SK-N-SH treated with all-trans-retinoic acid at 6 μM for 48 hours (cell line): ENCODE data around the gene SHC3.

Experiments
- ATAC-seq: fragments of 200-7000 bp; cut with Tn5 transposase; 3 replicates; pipeline ENCODE4 v1.9.1; 2020; ENCODE audit warnings: mild to moderate bottlenecking, moderate library complexity
- ARNTL ChIP-seq: fragments of 450-650 bp; formaldehyde crosslinking; IDR thresholded peaks from 2 replicates; pipeline ENCODE4 v1.5.0; 2020; ENCODE audit warnings: low read depth, mild to moderate bottlenecking, moderate library complexity, borderline replicate concordance
- BACH2 ChIP-seq: fragments of 250-450 bp; sonication (Bioruptor Pico); IDR thresholded peaks from 2 replicates; pipeline ENCODE4 v1.9.0; 2021; ENCODE audit warnings: mild to moderate bottlenecking, borderline replicate concordance
- CREB5 ChIP-seq: fragments of 250-450 bp; sonication (Bioruptor Pico); IDR thresholded peaks from 2 replicates; pipeline ENCODE4 v1.5.1; 2020; ENCODE audit warnings: low read depth, mild to moderate bottlenecking, moderate library complexity
- CSDC2 ChIP-seq: fragments of 250-450 bp; sonication (Bioruptor Pico); IDR thresholded peaks from 2 replicates; pipeline ENCODE4 v1.5.0; 2020; ENCODE audit warnings: mild to moderate bottlenecking, moderate library complexity
- CSRNP3 ChIP-seq: fragments of 250-450 bp; sonication (Bioruptor Pico); IDR thresholded peaks from 2 replicates; pipeline ENCODE4 v1.5.1; 2021; ENCODE audit warnings: mild to moderate bottlenecking, moderate library complexity
- ESRRG ChIP-seq: fragments of 250-450 bp; sonication (Bioruptor Pico); IDR thresholded peaks from 2 replicates; pipeline ENCODE4 v1.6.1; 2021; ENCODE audit warnings: mild to moderate bottlenecking
- GLIS3 ChIP-seq: fragments of 250-450 bp; sonication (Bioruptor Pico); IDR thresholded peaks from 2 replicates; pipeline ENCODE4 v1.5.0; 2020; ENCODE audit warnings: mild to moderate bottlenecking, moderate library complexity
- ISL1 ChIP-seq: fragments of 250-450 bp; sonication (Bioruptor Pico); IDR thresholded peaks from 2 replicates; pipeline ENCODE4 v2.1.2; 2022; ENCODE audit warnings: mild to moderate bottlenecking, moderate library complexity
- OSR1 ChIP-seq: fragments of 250-450 bp; sonication (Bioruptor Pico); IDR thresholded peaks from 2 replicates; pipeline ENCODE4 v1.8.0; 2022; ENCODE audit warnings: moderate library complexity, mild to moderate bottlenecking, inconsistent platforms
- POU6F1 ChIP-seq: fragments of 250-450 bp; sonication (Bioruptor Pico); IDR thresholded peaks from 2 replicates; pipeline ENCODE4 v1.8.0; 2021; ENCODE audit warnings: low read depth, mild to moderate bottlenecking, moderate library complexity, borderline replicate concordance
- PPARA ChIP-seq: fragments of 250-450 bp; sonication (Bioruptor Pico); IDR thresholded peaks from 2 replicates; pipeline ENCODE4 v1.5.0; 2020; ENCODE audit warnings: mild to moderate bottlenecking, borderline replicate concordance
- RARB ChIP-seq: fragments of 250-450 bp; sonication (Bioruptor Pico); IDR thresholded peaks from 2 replicates; pipeline ENCODE4 v1.8.0; 2021; ENCODE audit warnings: mild to moderate bottlenecking, moderate library complexity
- SNAI2 ChIP-seq: fragments of 250-450 bp; sonication (Bioruptor Pico); IDR thresholded peaks from 2 replicates; pipeline ENCODE4 v1.5.0; 2020; ENCODE audit warnings: mild to moderate bottlenecking, moderate library complexity
- TOX ChIP-seq: fragments of 250-450 bp; sonication (Bioruptor Pico); IDR thresholded peaks from 2 replicates; pipeline ENCODE4 v1.8.0; 2021; ENCODE audit warnings: mild to moderate bottlenecking, moderate library complexity, borderline replicate concordance
- ZC3H10 ChIP-seq: fragments of 250-450 bp; sonication (Bioruptor Pico); IDR thresholded peaks from 2 replicates; pipeline ENCODE4 v1.5.1; 2021; ENCODE audit warnings: mild to moderate bottlenecking, moderate library complexity
- ZFP3 ChIP-seq: fragments of 250-450 bp; sonication (Bioruptor Pico); IDR thresholded peaks from 2 replicates; pipeline ENCODE4 v1.5.0; 2020; ENCODE audit warnings: mild to moderate bottlenecking, moderate library complexity
- ZFP30 ChIP-seq: fragments of 450-650 bp; formaldehyde crosslinking; IDR thresholded peaks from 2 replicates; pipeline ENCODE4 v1.5.0; 2022; ENCODE audit warnings: mild to moderate bottlenecking, moderate library complexity
- ZNF565 ChIP-seq: fragments of 450-650 bp; formaldehyde crosslinking; conservative IDR thresholded peaks from 2 replicates; pipeline ENCODE4 v1.5.0; 2020; ENCODE audit warnings: low read depth, mild to moderate bottlenecking, moderate library complexity
- ZNF70 ChIP-seq: fragments of 450-650 bp; formaldehyde crosslinking; IDR thresholded peaks from 2 replicates; pipeline ENCODE4 v1.5.0; 2020; ENCODE audit warnings: mild to moderate bottlenecking, moderate library complexity
- ZNF8 ChIP-seq: fragments of 450-650 bp; formaldehyde crosslinking; IDR thresholded peaks from 2 replicates; pipeline ENCODE4 v1.5.0; 2020; ENCODE audit warnings: mild to moderate bottlenecking, moderate library complexity

Gene SHC3

GRCh38 chr9:89145097-89145496, 33.5 kb downstream of the SHC3 start:
- ATAC-seq = no peak
- TF ChIP-seq OSR1 (CRISPR knock-in tag) = no peak
- no peak for TF ChIP-seq ZNF8 (CRISPR knock-in tag)
- TF ChIP-seq SNAI2 (CRISPR knock-in tag) = no peak
- no peak for TF ChIP-seq CSDC2 (CRISPR knock-in tag)
- TF ChIP-seq ARNTL (CRISPR knock-in tag) = no peak
- no peak for TF ChIP-seq ZNF70 (CRISPR knock-in tag)
- TF ChIP-seq CREB5 (CRISPR knock-in tag) = no peak
- TF ChIP-seq BACH2 (CRISPR knock-in tag) = no peak

GRCh38 chr9:89144238-89144637, 34.4 kb downstream of the SHC3 start:
- ATAC-seq = no peak
- TF ChIP-seq TOX (CRISPR knock-in tag) (no peak), CSRNP3 (no peak), CREB5 (CRISPR knock-in tag) (no peak), PPARA (CRISPR knock-in tag) (no peak), ARNTL (CRISPR knock-in tag) (no peak), ZFP30 (CRISPR knock-in tag) (no peak), ISL1 (CRISPR knock-in tag) (no peak), ZNF565 (CRISPR knock-in tag) (no peak), RARB (CRISPR knock-in tag) (no peak), GLIS3 (CRISPR knock-in tag) (no peak), ZFP3 (CRISPR knock-in tag) (no peak)

GRCh38 chr9:89143266-89143665, 35.4 kb downstream of the SHC3 start:
- no peak for ATAC-seq

GRCh38 chr9:89139455-89139854, 39.2 kb downstream of the SHC3 start:
- ATAC-seq = peak; percentile 26
- TF ChIP-seq RARB (CRISPR knock-in tag) (no peak), ZFP3 (CRISPR knock-in tag) (no peak), ISL1 (CRISPR knock-in tag) (peak; percentile 53)
- TF ChIP-seq, all 23 proteins: peak for 1

More at GRCh38 chr9:89143266-89143665, 35.4 kb downstream of the SHC3 start:
- no peak for TF ChIP-seq ZNF70 (CRISPR knock-in tag)
- TF ChIP-seq SNAI2 (CRISPR knock-in tag) = no peak
- TF ChIP-seq BACH2 (CRISPR knock-in tag) = no peak
- TF ChIP-seq ARNTL (CRISPR knock-in tag) = no peak
- TF ChIP-seq CREB5 (CRISPR knock-in tag) = no peak
- TF ChIP-seq ESRRG (CRISPR knock-in tag) = no peak
- TF ChIP-seq CSDC2 (CRISPR knock-in tag) = no peak
- TF ChIP-seq RARB (CRISPR knock-in tag) = no peak
- TF ChIP-seq ZC3H10 = no peak
- no peak for TF ChIP-seq ZFP3 (CRISPR knock-in tag)
- TF ChIP-seq OSR1 (CRISPR knock-in tag) = no peak
- no peak for TF ChIP-seq TOX (CRISPR knock-in tag)

GRCh38 chr9:89138463-89139390, 39.9 kb downstream of the SHC3 start:
- peak; percentile 60 for ATAC-seq
- TF ChIP-seq TOX (CRISPR knock-in tag) = peak; percentile 70
- peak; percentile 93; the same call in 1 of the 2 replicates for TF ChIP-seq POU6F1 (CRISPR knock-in tag)
- peak; percentile 98; the same call in 1 of the 2 replicates for TF ChIP-seq OSR1 (CRISPR knock-in tag)
- TF ChIP-seq ISL1 (CRISPR knock-in tag) = peak; percentile 84
- peak; percentile 98 for TF ChIP-seq ZC3H10
- 0 out of 2 replicates have a peak, but pooled peaks have one; percentile 23 for TF ChIP-seq ZNF8 (CRISPR knock-in tag)
- 0 out of 2 replicates have a peak, but pooled peaks have one; percentile 67 for TF ChIP-seq RARB (CRISPR knock-in tag)
- TF ChIP-seq CREB5 (CRISPR knock-in tag) = no peak
- no peak for TF ChIP-seq BACH2 (CRISPR knock-in tag)
- TF ChIP-seq ZNF565 (CRISPR knock-in tag) = no peak
- no peak for TF ChIP-seq ZFP30 (CRISPR knock-in tag)
- peak; percentile 93 for TF ChIP-seq SNAI2 (CRISPR knock-in tag)
